SU-DHL-6 (cell line): ENCODE data around the gene PKNOX2.

Source experiments
- H2AFZ ChIP-seq: fragments of 200-600 bp; sonication (generic); 2 replicates; pipeline ENCODE4 v1.6.1; 2014; ENCODE audit warnings: low read depth, mild to moderate bottlenecking, moderate library complexity, mixed read lengths, antibody characterized with exemption, low read length; ENCODE audit not compliant: severe bottlenecking
- H3F3A ChIP-seq: fragments of 200-600 bp; shearing (Covaris generic); 2 replicates; pipeline ENCODE4 v1.6.0; 2016; ENCODE audit warnings: antibody characterized with exemption, mild to moderate bottlenecking; ENCODE audit not compliant: insufficient read depth
- H3K27ac ChIP-seq: fragments of 200-600 bp; sonication (generic); 2 replicates; pipeline ENCODE4 v1.5.1; 2016; ENCODE audit warnings: low read depth, mild to moderate bottlenecking, low read length, moderate library complexity, mixed read lengths
- H3K27me3 ChIP-seq: fragments of 200-600 bp; sonication (generic), shearing (Covaris generic); 2 replicates; pipeline ENCODE4 v1.6.0; 2014; ENCODE audit warnings: mild to moderate bottlenecking, low read length
- H3K36me3 ChIP-seq: fragments of 200-600 bp; sonication (generic); 2 replicates; pipeline ENCODE4 v1.6.1; 2014; ENCODE audit warnings: mild to moderate bottlenecking, low read length, mixed read lengths
- H3K4me2 ChIP-seq: fragments of 300-600, 200-600 bp; shearing (Covaris generic), sonication (generic); 2 replicates; pipeline ENCODE4 v1.6.0; 2014; ENCODE audit warnings: low read length, low read depth, mild to moderate bottlenecking; ENCODE audit not compliant: poor library complexity, severe bottlenecking
- H3K4me3 ChIP-seq: fragments of 200-600 bp; sonication (generic); 2 replicates; pipeline ENCODE4 v1.5.1; 2014; ENCODE audit warnings: antibody characterized with exemption, low read length, mild to moderate bottlenecking, mixed read lengths; ENCODE audit not compliant: insufficient read depth, poor library complexity, severe bottlenecking
- H3K79me2 ChIP-seq: fragments of 200-600 bp; sonication (generic); 2 replicates; pipeline ENCODE4 v1.6.1; 2014; ENCODE audit warnings: mild to moderate bottlenecking, low read length, moderate library complexity; ENCODE audit not compliant: insufficient read depth
- H3K9ac ChIP-seq: fragments of 200-600 bp; sonication (generic); 2 replicates; pipeline ENCODE4 v1.7.0; 2014; ENCODE audit warnings: mild to moderate bottlenecking, low read length
- H3K9me2 ChIP-seq: fragments of 200-600 bp; sonication (generic); replicated peaks from 2 replicates; pipeline ENCODE4 v1.6.1; 2014; ENCODE audit warnings: low read length; ENCODE audit not compliant: insufficient read depth
- H3K9me3 ChIP-seq: fragments of 200-600 bp; sonication (generic); 2 replicates; pipeline ENCODE4 v1.6.1; 2014; ENCODE audit warnings: low read length, mixed read lengths; ENCODE audit not compliant: insufficient read depth
- H4K20me1 ChIP-seq: fragments of 200-600 bp; sonication (generic); 2 replicates; pipeline ENCODE4 v1.6.1; 2014; ENCODE audit warnings: low read depth, mild to moderate bottlenecking, antibody characterized with exemption, low read length, moderate library complexity, mixed read lengths
- CTCF ChIP-seq: fragments of 200-600 bp; sonication (generic); IDR thresholded peaks from one replicate; pipeline ENCODE4 v1.5.1; 2017; ENCODE audit warnings: antibody characterized with exemption, mild to moderate bottlenecking, low read length, moderate library complexity; ENCODE audit not compliant: insufficient read depth, poor library complexity, severe bottlenecking
- EZH2phosphoT487 ChIP-seq: fragments of 200-600 bp; sonication (generic), shearing (Covaris generic); conservative IDR thresholded peaks from 2 replicates; pipeline ENCODE4 v1.6.1; 2018; ENCODE audit warnings: mild to moderate bottlenecking, antibody characterized with exemption, low read length, moderate library complexity, mixed read lengths

Gene PKNOX2

GRCh38 chr11:125301346-125301745 lies 136.8 kb downstream of the PKNOX2 start:
- Histone ChIP-seq H3K4me3 (no peak overlapping the region), H3K9me2 (no peaks in the 10 kb centered on the region), H3K27me3 (no peaks in the 10 kb centered on the region), H3K36me3 (no peaks in the 10 kb centered on the region), H4K20me1 (no peaks in the 10 kb centered on the region), H3K9me3 (no peaks in the 10 kb centered on the region), H2AFZ (no peak overlapping the region), H3K79me2 (no peaks in the 10 kb centered on the region), H3K4me2 (no peak overlapping the region), H3K27ac (no peak overlapping the region), H3F3A (no peaks in the 10 kb centered on the region), H3K9ac (no peak overlapping the region)
- TF ChIP-seq CTCF (no peak), EZH2phosphoT487 (no peak)

DNA sequence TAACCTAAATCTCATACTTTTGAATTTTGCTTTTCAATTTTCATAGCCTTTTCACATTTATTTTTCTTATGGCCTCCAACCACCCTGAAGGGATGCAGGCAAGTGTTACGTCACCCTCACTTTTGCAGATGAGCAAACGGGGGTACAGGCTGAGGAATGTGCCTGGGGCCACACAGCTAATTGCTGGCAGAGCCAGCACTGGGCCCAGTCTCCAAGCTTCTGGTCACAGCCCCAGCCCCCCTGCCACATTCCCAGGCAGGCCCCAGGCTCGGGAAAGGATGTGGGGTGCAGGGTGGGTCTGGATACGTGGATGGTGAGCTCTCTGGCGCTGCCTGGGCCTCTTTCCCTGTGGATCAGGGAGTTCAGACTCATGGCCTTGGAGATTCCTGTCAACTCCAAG lies 138.6 kb downstream of the PKNOX2 start:
- Histone ChIP-seq H3K36me3 (no peaks in the 10 kb centered on the region), H3K4me3 (no peak overlapping the region), H3K9me3 (no peaks in the 10 kb centered on the region), H3K4me2 (no peak overlapping the region), H3K27me3 (no peaks in the 10 kb centered on the region), H3F3A (no peaks in the 10 kb centered on the region), H3K79me2 (no peaks in the 10 kb centered on the region), H3K9me2 (no peaks in the 10 kb centered on the region), H2AFZ (no peak overlapping the region), H3K9ac (no peak overlapping the region), H4K20me1 (no peaks in the 10 kb centered on the region), H3K27ac (no peak overlapping the region)
- TF ChIP-seq EZH2phosphoT487 (no peak), CTCF (no peak)

DNA sequence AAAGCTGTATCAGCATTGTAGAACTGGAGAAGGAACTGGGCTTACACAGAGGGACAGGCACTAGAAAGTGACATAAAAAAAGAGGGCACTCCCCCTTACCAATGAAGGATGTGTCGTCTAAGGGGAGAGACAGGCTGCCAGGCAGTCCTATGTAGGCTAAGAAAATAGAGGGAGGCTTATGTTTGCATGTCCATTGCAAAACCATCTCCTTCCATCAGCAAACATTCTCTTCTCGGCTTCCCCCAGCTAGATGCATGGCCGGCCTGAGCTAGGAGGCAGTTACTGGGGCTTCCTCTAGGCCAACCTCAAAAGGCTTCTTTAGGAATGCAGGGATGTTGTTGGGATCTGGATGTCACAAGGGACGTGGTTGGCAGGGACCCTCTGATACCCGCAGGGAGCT lies 139.1 kb downstream of the PKNOX2 start:
- Histone ChIP-seq H3K4me3 (no peak overlapping the region), H3K9me2 (no peaks in the 10 kb centered on the region), H3K4me2 (no peak overlapping the region), H3K79me2 (no peaks in the 10 kb centered on the region), H3K27me3 (no peaks in the 10 kb centered on the region), H4K20me1 (no peaks in the 10 kb centered on the region), H3K9me3 (no peaks in the 10 kb centered on the region), H3K36me3 (no peaks in the 10 kb centered on the region), H3K9ac (no peak overlapping the region), H3F3A (no peaks in the 10 kb centered on the region), H2AFZ (no peak overlapping the region), H3K27ac (no peak overlapping the region)
- TF ChIP-seq CTCF: no peak
- TF ChIP-seq EZH2phosphoT487: no peak

DNA sequence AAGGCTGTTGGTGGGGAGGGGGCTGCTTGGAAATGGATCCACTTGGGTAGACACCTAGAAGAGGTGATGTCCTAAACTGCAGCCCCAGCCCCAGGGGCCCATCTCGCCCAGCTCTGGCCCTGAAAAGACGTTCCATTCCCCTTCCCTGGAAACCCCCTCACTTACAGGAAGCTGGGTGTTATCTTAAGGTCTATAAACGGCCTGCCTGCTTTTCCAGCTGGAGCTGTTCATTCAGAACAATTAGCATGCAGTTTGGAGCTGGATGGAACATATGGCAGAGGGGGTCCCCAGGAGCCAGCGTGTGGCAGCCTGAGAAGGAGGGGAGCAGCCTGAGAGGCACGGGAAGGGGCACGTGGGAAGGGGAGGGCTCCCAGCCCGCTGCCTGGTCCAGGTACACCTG lies 139.6 kb downstream of the PKNOX2 start:
- Histone ChIP-seq H3F3A (no peaks in the 10 kb centered on the region), H4K20me1 (no peaks in the 10 kb centered on the region), H3K4me2 (no peak overlapping the region), H3K36me3 (no peaks in the 10 kb centered on the region), H3K27me3 (no peaks in the 10 kb centered on the region), H2AFZ (no peak overlapping the region), H3K9me3 (no peaks in the 10 kb centered on the region), H3K79me2 (no peaks in the 10 kb centered on the region), H3K9me2 (no peaks in the 10 kb centered on the region), H3K27ac (no peak overlapping the region), H3K4me3 (no peak overlapping the region), H3K9ac (no peak overlapping the region)
- TF ChIP-seq EZH2phosphoT487 (no peak), CTCF (no peak)
